Measurements from ENCODE around the gene ABO.
"Not testable (repeated sequence)": the region's sequence is repeated elsewhere in the genome, so short reads cannot be mapped to it uniquely, and the experiment has no call there.

ABO gene

GRCh38 chr9:133218049-133218975, 56.7 kb downstream of the ABO start:
- H3K36me3 ChIP-seq (ENCODE audit: control insufficient read depth in 1 of 2, insufficient read depth in 2 of 2, low read length in 2 of 2); H3K27ac ChIP-seq (ENCODE audit: low read length); H3K9me3 ChIP-seq (ENCODE audit: control insufficient read depth in 1 of 2, low read length in 2 of 2); H3K27me3 ChIP-seq (ENCODE audit: low read depth, low read length); H3K4me1 ChIP-seq (ENCODE audit: control insufficient read depth in 1 of 2, insufficient read depth in 2 of 2, low read length in 2 of 2); H3K4me3 ChIP-seq (ENCODE audit: low read depth in 1 of 2, low read length in 2 of 2): not testable (repeated sequence)

GRCh38 chr9:133217333-133217988, 57.5 kb downstream of the ABO start:
- H3K9me3 ChIP-seq (ENCODE audit: control insufficient read depth in 1 of 2, low read length in 2 of 2); H3K27me3 ChIP-seq (ENCODE audit: low read depth, low read length); H3K36me3 ChIP-seq (ENCODE audit: control insufficient read depth in 1 of 2, insufficient read depth in 2 of 2, low read length in 2 of 2); H3K4me1 ChIP-seq (ENCODE audit: control insufficient read depth in 1 of 2, insufficient read depth in 2 of 2, low read length in 2 of 2); H3K27ac ChIP-seq (ENCODE audit: low read length); H3K4me3 ChIP-seq (ENCODE audit: low read depth in 1 of 2, low read length in 2 of 2): not testable (repeated sequence)

- H3K27ac ChIP-seq (ENCODE audit: low read length); H3K4me3 ChIP-seq (ENCODE audit: low read depth in 1 of 2, low read length in 2 of 2); H3K36me3 ChIP-seq (ENCODE audit: control insufficient read depth in 1 of 2, insufficient read depth in 2 of 2, low read length in 2 of 2); H3K27me3 ChIP-seq (ENCODE audit: low read depth, low read length); H3K4me1 ChIP-seq (ENCODE audit: control insufficient read depth in 1 of 2, insufficient read depth in 2 of 2, low read length in 2 of 2): not testable (repeated sequence)
- peaks cover 0 to 14% of the 10 kb centered on the region in 2 donors for H3K9me3 ChIP-seq (ENCODE audit: control insufficient read depth in 1 of 2, low read length in 2 of 2)
Observed at GRCh38 chr9:133214276-133214675, 60.7 kb downstream of the ABO start.

GRCh38 chr9:133210609-133211008, 64.4 kb downstream of the ABO start:
- Histone ChIP-seq H3K27me3 (ENCODE audit: low read depth, low read length) (no peaks in the 10 kb centered on the region), H3K27ac (ENCODE audit: low read length) (no peak overlapping the region), H3K36me3 (ENCODE audit: control insufficient read depth in 1 of 2, insufficient read depth in 2 of 2, low read length in 2 of 2) (no peaks in the 10 kb centered on the region), H3K4me1 (ENCODE audit: control insufficient read depth in 1 of 2, insufficient read depth in 2 of 2, low read length in 2 of 2) (no peaks in the 10 kb centered on the region), H3K4me3 (ENCODE audit: low read depth in 1 of 2, low read length in 2 of 2) (no peak overlapping the region), H3K9me3 (ENCODE audit: control insufficient read depth in 1 of 2, low read length in 2 of 2) (peaks cover 0 to 14% of the 10 kb centered on the region in 2 donors)

GRCh38 chr9:133210202-133210532, 64.8 kb downstream of the ABO start:
- peaks cover 0 to 14% of the 10 kb centered on the region in 2 donors for H3K9me3 ChIP-seq (ENCODE audit: control insufficient read depth in 1 of 2, low read length in 2 of 2)
- no peaks in the 10 kb centered on the region for H3K27me3 ChIP-seq (ENCODE audit: low read depth, low read length)
- no peaks in the 10 kb centered on the region for H3K36me3 ChIP-seq (ENCODE audit: control insufficient read depth in 1 of 2, insufficient read depth in 2 of 2, low read length in 2 of 2)
- H3K27ac ChIP-seq (ENCODE audit: low read length), result no peak overlapping the region
- no peak overlapping the region for H3K4me3 ChIP-seq (ENCODE audit: low read depth in 1 of 2, low read length in 2 of 2)
- H3K4me1 ChIP-seq (ENCODE audit: control insufficient read depth in 1 of 2, insufficient read depth in 2 of 2, low read length in 2 of 2), result no peaks in the 10 kb centered on the region

GRCh38 chr9:133209327-133210201, 65.4 kb downstream of the ABO start:
- not testable (repeated sequence) for H3K27me3 ChIP-seq (ENCODE audit: low read depth, low read length); H3K36me3 ChIP-seq (ENCODE audit: control insufficient read depth in 1 of 2, insufficient read depth in 2 of 2, low read length in 2 of 2); H3K4me3 ChIP-seq (ENCODE audit: low read depth in 1 of 2, low read length in 2 of 2); H3K4me1 ChIP-seq (ENCODE audit: control insufficient read depth in 1 of 2, insufficient read depth in 2 of 2, low read length in 2 of 2); H3K27ac ChIP-seq (ENCODE audit: low read length)
- peaks cover 0 to 14% of the 10 kb centered on the region in 2 donors for H3K9me3 ChIP-seq (ENCODE audit: control insufficient read depth in 1 of 2, low read length in 2 of 2)

- not testable (repeated sequence) for H3K4me3 ChIP-seq (ENCODE audit: low read depth in 1 of 2, low read length in 2 of 2); H3K36me3 ChIP-seq (ENCODE audit: control insufficient read depth in 1 of 2, insufficient read depth in 2 of 2, low read length in 2 of 2); H3K27me3 ChIP-seq (ENCODE audit: low read depth, low read length); H3K4me1 ChIP-seq (ENCODE audit: control insufficient read depth in 1 of 2, insufficient read depth in 2 of 2, low read length in 2 of 2); H3K27ac ChIP-seq (ENCODE audit: low read length)
- peaks cover 0 to 14% of the 10 kb centered on the region in 2 donors for H3K9me3 ChIP-seq (ENCODE audit: control insufficient read depth in 1 of 2, low read length in 2 of 2)
Observed at GRCh38 chr9:133208880-133209300, 66.1 kb downstream of the ABO start, which contains the start of gene OBP2B. Gene OBP2B, minus strand, starts transcription at chr9:133209250. Its CDS starts 51 bp downstream, at chr9:133209199.

GRCh38 chr9:133208171-133208879, 66.7 kb downstream of the ABO start:
- peaks cover 0 to 14% of the 10 kb centered on the region in 2 donors for H3K9me3 ChIP-seq (ENCODE audit: control insufficient read depth in 1 of 2, low read length in 2 of 2)
- H3K27me3 ChIP-seq (ENCODE audit: low read depth, low read length); H3K36me3 ChIP-seq (ENCODE audit: control insufficient read depth in 1 of 2, insufficient read depth in 2 of 2, low read length in 2 of 2); H3K27ac ChIP-seq (ENCODE audit: low read length); H3K4me1 ChIP-seq (ENCODE audit: control insufficient read depth in 1 of 2, insufficient read depth in 2 of 2, low read length in 2 of 2); H3K4me3 ChIP-seq (ENCODE audit: low read depth in 1 of 2, low read length in 2 of 2): not testable (repeated sequence)

- Histone ChIP-seq H3K4me3 (ENCODE audit: low read depth in 1 of 2, low read length in 2 of 2) (no peak overlapping the region), H3K27ac (ENCODE audit: low read length) (no peak overlapping the region), H3K9me3 (ENCODE audit: control insufficient read depth in 1 of 2, low read length in 2 of 2) (peaks cover 0 to 14% of the 10 kb centered on the region in 2 donors), H3K27me3 (ENCODE audit: low read depth, low read length) (no peaks in the 10 kb centered on the region), H3K4me1 (ENCODE audit: control insufficient read depth in 1 of 2, insufficient read depth in 2 of 2, low read length in 2 of 2) (no peaks in the 10 kb centered on the region), H3K36me3 (ENCODE audit: control insufficient read depth in 1 of 2, insufficient read depth in 2 of 2, low read length in 2 of 2) (no peaks in the 10 kb centered on the region)
Observed at GRCh38 chr9:133207540-133208170, 67.3 kb downstream of the ABO start.

- Histone ChIP-seq H3K4me1 (ENCODE audit: control insufficient read depth in 1 of 2, insufficient read depth in 2 of 2, low read length in 2 of 2) (no peaks in the 10 kb centered on the region), H3K9me3 (ENCODE audit: control insufficient read depth in 1 of 2, low read length in 2 of 2) (peaks cover 0 to 12% of the 10 kb centered on the region in 2 donors), H3K36me3 (ENCODE audit: control insufficient read depth in 1 of 2, insufficient read depth in 2 of 2, low read length in 2 of 2) (no peaks in the 10 kb centered on the region), H3K27me3 (ENCODE audit: low read depth, low read length) (no peaks in the 10 kb centered on the region), H3K4me3 (ENCODE audit: low read depth in 1 of 2, low read length in 2 of 2) (no peak overlapping the region), H3K27ac (ENCODE audit: low read length) (no peak overlapping the region)
Observed at GRCh38 chr9:133207021-133207531, 67.9 kb downstream of the ABO start.
